ENCODE measurements around the gene CCDC127.

Gene CCDC127

DNA sequence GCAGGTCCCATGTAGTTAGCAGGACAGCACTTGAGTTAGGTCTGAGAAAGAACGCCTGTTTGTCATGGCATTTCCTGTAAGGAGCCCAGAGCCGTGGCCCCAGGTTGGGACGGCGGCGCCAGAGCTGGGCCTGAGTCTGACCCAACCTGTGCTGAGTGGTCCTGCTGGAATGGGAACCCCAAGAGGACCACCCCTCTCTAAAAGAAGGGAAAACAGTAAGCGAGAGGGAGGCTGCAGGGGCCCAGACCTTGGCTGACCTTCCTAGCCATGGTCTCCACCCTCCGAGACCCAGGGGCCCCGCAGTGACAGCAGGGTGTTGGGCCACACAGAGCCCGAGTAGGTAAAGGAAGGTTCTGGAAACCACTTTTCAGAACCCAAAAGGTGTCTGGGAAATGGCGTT is 28.5 kb downstream of the CCDC127 start:
- no peak for DNase-seq (ENCODE audit: extremely low read depth, insufficient read length)
- Histone ChIP-seq H3K27me3 (replicated peaks; ENCODE audit: control insufficient read depth, insufficient read depth, low read length) (no peaks in the 10 kb centered on the region; the same call in 1 of the 2 replicates), H3K36me3 (ENCODE audit: control insufficient read depth, insufficient read depth, low read length) (no peaks in the 10 kb centered on the region), H3K4me3 (replicated peaks; ENCODE audit: low read depth, low read length) (no peak overlapping the region)
- no peak for TF ChIP-seq CTCF (IDR thresholded peaks at IDR 0.05; ENCODE audit: insufficient read depth, low read length, poor library complexity, severe bottlenecking)

DNA sequence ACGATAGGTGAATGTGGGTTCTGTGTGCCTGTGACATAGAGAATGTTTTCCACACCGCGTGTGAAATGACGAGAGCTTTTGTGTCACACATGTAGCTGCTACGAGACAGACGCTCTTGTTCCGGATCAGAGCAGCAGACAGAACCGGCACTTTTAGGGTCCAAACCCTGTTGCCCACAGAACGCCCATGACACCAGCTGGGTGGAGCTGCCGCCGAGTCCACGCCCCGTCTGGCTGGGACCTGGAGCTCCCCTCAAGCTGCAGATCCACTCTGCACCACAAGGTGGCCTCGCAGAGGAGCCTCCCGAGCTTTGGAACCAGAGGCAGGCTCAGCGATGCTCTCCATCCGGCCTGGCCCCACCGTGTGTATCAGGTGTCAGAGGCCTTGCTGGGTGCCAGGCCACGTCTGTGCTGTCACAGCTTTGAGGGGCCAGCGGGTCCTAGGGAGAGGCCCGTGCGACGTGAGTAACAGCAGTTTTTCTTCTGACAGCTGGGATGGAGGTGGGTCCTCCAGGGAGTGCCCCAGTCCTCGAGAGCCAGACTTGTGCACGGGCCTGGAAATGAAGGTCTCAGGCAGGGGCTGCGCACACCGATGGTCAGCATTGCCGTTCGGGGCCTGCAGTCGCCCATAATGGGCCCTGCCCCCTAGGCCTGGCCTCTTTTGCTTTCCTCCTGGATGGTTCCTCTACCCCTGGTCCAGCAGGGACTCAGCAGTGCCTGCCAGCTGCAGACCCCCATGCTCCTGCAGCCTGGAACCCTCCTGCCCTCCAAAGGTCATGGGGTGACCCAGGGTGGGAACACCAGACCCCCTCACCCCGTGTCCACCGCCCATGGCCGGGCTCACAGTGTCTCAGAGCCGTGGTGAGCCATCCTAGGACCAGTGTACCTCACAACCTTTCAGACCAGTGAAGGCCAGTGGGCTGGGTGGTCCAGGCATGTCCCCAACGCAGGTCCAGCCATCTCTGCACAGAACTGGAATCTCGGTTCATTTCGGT is 29.2 kb downstream of the CCDC127 start:
- H3K27me3 ChIP-seq (replicated peaks; ENCODE audit: control insufficient read depth, insufficient read depth, low read length), result no peaks in the 10 kb centered on the region; the same call in 1 of the 2 replicates
- TF ChIP-seq CTCF (IDR thresholded peaks at IDR 0.05; ENCODE audit: insufficient read depth, low read length, poor library complexity, severe bottlenecking), result peak; percentile 95
- no peak overlapping the region for H3K4me3 ChIP-seq (replicated peaks; ENCODE audit: low read depth, low read length)
- H3K36me3 ChIP-seq (ENCODE audit: control insufficient read depth, insufficient read depth, low read length), result no peaks in the 10 kb centered on the region
- DNase-seq (ENCODE audit: extremely low read depth, insufficient read length), result peak; percentile 76

DNA sequence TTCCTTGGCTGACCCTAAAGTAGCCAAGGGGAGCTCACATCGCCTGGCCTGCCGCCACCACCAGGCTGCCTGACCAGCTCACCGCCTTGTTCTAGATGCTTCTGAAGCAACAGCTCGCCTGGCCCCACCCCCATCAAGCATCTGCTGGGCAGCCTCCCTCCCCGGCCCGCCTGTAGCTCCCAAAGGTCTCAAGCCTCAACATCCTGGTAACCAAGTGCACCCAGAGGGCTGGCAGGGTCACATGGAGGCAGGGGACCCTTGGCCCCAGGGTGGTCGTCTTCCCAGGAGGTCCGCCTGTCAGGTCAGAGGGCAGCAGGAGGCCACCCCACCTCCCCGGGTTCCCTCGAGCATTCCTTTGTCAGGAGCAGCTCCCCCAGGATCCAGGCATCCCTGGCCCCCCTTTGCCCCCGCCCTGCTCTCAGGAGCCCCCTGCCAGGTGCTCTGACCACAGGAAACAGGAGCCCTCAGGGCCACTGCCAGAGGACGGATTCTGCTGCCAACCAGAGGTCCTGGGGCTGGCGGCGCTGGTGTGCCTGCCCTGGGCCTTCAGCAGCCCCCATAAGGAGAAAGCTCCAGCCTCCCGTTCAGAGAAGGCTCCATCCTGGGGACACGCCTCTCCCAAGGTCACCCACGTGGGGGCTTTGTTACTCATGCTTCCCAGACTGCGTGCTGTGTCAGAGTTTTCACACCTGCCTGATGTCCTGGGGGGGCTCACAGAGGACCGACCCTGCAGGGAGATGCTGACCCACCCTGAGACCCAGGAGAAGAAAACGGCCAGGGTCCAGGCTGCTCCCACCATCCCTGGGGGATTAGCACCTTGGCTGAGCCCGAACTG is 30.1 kb downstream of the CCDC127 start:
- TF ChIP-seq CTCF (IDR thresholded peaks at IDR 0.05; ENCODE audit: insufficient read depth, low read length, poor library complexity, severe bottlenecking), result no peak
- DNase-seq (ENCODE audit: extremely low read depth, insufficient read length), result no peak
- Histone ChIP-seq H3K4me3 (replicated peaks; ENCODE audit: low read depth, low read length) (no peak overlapping the region), H3K27me3 (replicated peaks; ENCODE audit: control insufficient read depth, insufficient read depth, low read length) (no peaks in the 10 kb centered on the region; the same call in 1 of the 2 replicates), H3K36me3 (ENCODE audit: control insufficient read depth, insufficient read depth, low read length) (no peaks in the 10 kb centered on the region)

- Histone ChIP-seq H3K4me3 (replicated peaks; ENCODE audit: low read depth, low read length) (no peak overlapping the region), H3K27me3 (replicated peaks; ENCODE audit: control insufficient read depth, insufficient read depth, low read length) (no peaks in the 10 kb centered on the region; the same call in 1 of the 2 replicates), H3K36me3 (ENCODE audit: control insufficient read depth, insufficient read depth, low read length) (no peaks in the 10 kb centered on the region)
- DNase-seq (ENCODE audit: extremely low read depth, insufficient read length), result no peak
- TF ChIP-seq CTCF (IDR thresholded peaks at IDR 0.05; ENCODE audit: insufficient read depth, low read length, poor library complexity, severe bottlenecking), result no peak
Observed at GRCh38 chr5:187042-187431, 30.9 kb downstream of the CCDC127 start.

- H3K36me3 ChIP-seq (ENCODE audit: control insufficient read depth, insufficient read depth, low read length), result no peaks in the 10 kb centered on the region
- TF ChIP-seq CTCF (IDR thresholded peaks at IDR 0.05; ENCODE audit: insufficient read depth, low read length, poor library complexity, severe bottlenecking), result no peak
- DNase-seq (ENCODE audit: extremely low read depth, insufficient read length), result no peak
- H3K27me3 ChIP-seq (replicated peaks; ENCODE audit: control insufficient read depth, insufficient read depth, low read length), result no peaks in the 10 kb centered on the region; the same call in 1 of the 2 replicates
- no peak overlapping the region for H3K4me3 ChIP-seq (replicated peaks; ENCODE audit: low read depth, low read length)
Observed at GRCh38 chr5:186091-187041, 31.6 kb downstream of the CCDC127 start.

All from GM06990 (cell line).